ENCODE data around the gene EMP2. TPM values are rescaled to one million over a fixed set of nuclear protein-coding genes. Genes with fewer than 3 reads are reported as not detected.

Gene EMP2
- total RNA-seq, 2 experiments from 2014 or later, result not detected

GRCh38 chr16:10625595-10626357 lies 45.4 kb upstream of the EMP2 start:
- TF ChIP-seq CTCF (conservative IDR thresholded peaks at IDR 0.05; ENCODE audit: low read length) (no peak), EZH2phosphoT487 (IDR thresholded peaks at IDR 0.05; ENCODE audit: borderline replicate concordance, low read depth, low read length) (no peak)
- DNase-seq (ENCODE audit: low spot score), result no peak
- no peaks in the 10 kb centered on the region for H3K9me2 ChIP-seq (ENCODE audit: insufficient read depth, low read length)
- H4K20me1 ChIP-seq (ENCODE audit: insufficient read depth, low read length), result no peaks in the 10 kb centered on the region
- ChIA-PET CTCF (ENCODE audit: unreplicated experiment) (no interaction called here), POLR2A (interaction anchor here (0.6 kb wide), 1 partner anchor 646 kb away, joined by 3 read pairs; no protein-coding TSS in a partner anchor)
- H3K4me1 ChIP-seq (ENCODE audit: insufficient read depth, low read length, poor library complexity, severe bottlenecking), result no peaks in the 10 kb centered on the region
- intact Hi-C loops (cut with micrococcal nuclease; ENCODE audit: unreplicated experiment), result no loop called here
- H3K9me3 ChIP-seq (ENCODE audit: low read length), result no peaks in the 10 kb centered on the region
- H3K27ac ChIP-seq (ENCODE audit: low read depth, low read length, poor library complexity, severe bottlenecking), result no peak overlapping the region
- no peak overlapping the region for H2AFZ ChIP-seq (ENCODE audit: low read length)
- H3K4me3 ChIP-seq (ENCODE audit: low read depth, low read length, poor library complexity, severe bottlenecking), result no peak overlapping the region
- H3K36me3 ChIP-seq (ENCODE audit: insufficient read depth, low read length), result no peaks in the 10 kb centered on the region
- no peak overlapping the region for H3K4me2 ChIP-seq (ENCODE audit: low read length)
- no peaks in the 10 kb centered on the region for H3K79me2 ChIP-seq (ENCODE audit: insufficient read depth, low read depth, low read length)
- BruUV-seq (replicated peaks), result no TSS peak

GRCh38 chr16:10624527-10624926 lies 44.1 kb upstream of the EMP2 start:
- POLR2A ChIA-PET, result interaction anchor here (0.6 kb wide), 1 partner anchor 151 kb away, joined by 4 read pairs; no protein-coding TSS in a partner anchor
- Histone ChIP-seq H3K9me3 (ENCODE audit: low read length) (no peaks in the 10 kb centered on the region), H3K4me2 (ENCODE audit: low read length) (no peak overlapping the region), H3K36me3 (ENCODE audit: insufficient read depth, low read length) (no peaks in the 10 kb centered on the region), H3K4me3 (ENCODE audit: low read depth, low read length, poor library complexity, severe bottlenecking) (no peak overlapping the region), H3K27ac (ENCODE audit: low read depth, low read length, poor library complexity, severe bottlenecking) (no peak overlapping the region), H3K79me2 (ENCODE audit: insufficient read depth, low read depth, low read length) (no peaks in the 10 kb centered on the region), H3K9me2 (ENCODE audit: insufficient read depth, low read length) (no peaks in the 10 kb centered on the region), H3K4me1 (ENCODE audit: insufficient read depth, low read length, poor library complexity, severe bottlenecking) (no peaks in the 10 kb centered on the region), H4K20me1 (ENCODE audit: insufficient read depth, low read length) (no peaks in the 10 kb centered on the region), H2AFZ (ENCODE audit: low read length) (no peak overlapping the region)
- DNase-seq (ENCODE audit: low spot score), result no peak
- intact Hi-C loops (cut with micrococcal nuclease; ENCODE audit: unreplicated experiment), result no loop called here
- CTCF ChIA-PET (ENCODE audit: unreplicated experiment), result no interaction called here
- TF ChIP-seq EZH2phosphoT487 (IDR thresholded peaks at IDR 0.05; ENCODE audit: borderline replicate concordance, low read depth, low read length) (no peak), CTCF (conservative IDR thresholded peaks at IDR 0.05; ENCODE audit: low read length) (no peak)
- no TSS peak for BruUV-seq (replicated peaks)

GRCh38 chr16:10623059-10623458 lies 42.7 kb upstream of the EMP2 start:
- H2AFZ ChIP-seq (ENCODE audit: low read length), result no peak overlapping the region
- H3K79me2 ChIP-seq (ENCODE audit: insufficient read depth, low read depth, low read length), result no peaks in the 10 kb centered on the region
- H3K4me1 ChIP-seq (ENCODE audit: insufficient read depth, low read length, poor library complexity, severe bottlenecking), result no peaks in the 10 kb centered on the region
- no peaks in the 10 kb centered on the region for H3K36me3 ChIP-seq (ENCODE audit: insufficient read depth, low read length)
- no peak overlapping the region for H3K4me3 ChIP-seq (ENCODE audit: low read depth, low read length, poor library complexity, severe bottlenecking)
- no peaks in the 10 kb centered on the region for H3K9me3 ChIP-seq (ENCODE audit: low read length)
- CTCF ChIA-PET (ENCODE audit: unreplicated experiment), result no interaction called here
- H3K4me2 ChIP-seq (ENCODE audit: low read length), result no peak overlapping the region
- H3K27ac ChIP-seq (ENCODE audit: low read depth, low read length, poor library complexity, severe bottlenecking), result no peak overlapping the region
- DNase-seq (ENCODE audit: low spot score), result no peak
- POLR2A ChIA-PET, result no interaction called here
- H4K20me1 ChIP-seq (ENCODE audit: insufficient read depth, low read length), result no peaks in the 10 kb centered on the region
- intact Hi-C loops (cut with micrococcal nuclease; ENCODE audit: unreplicated experiment), result no loop called here
- no TSS peak for BruUV-seq (replicated peaks)
- TF ChIP-seq EZH2phosphoT487 (IDR thresholded peaks at IDR 0.05; ENCODE audit: borderline replicate concordance, low read depth, low read length) (no peak), CTCF (conservative IDR thresholded peaks at IDR 0.05; ENCODE audit: low read length) (no peak)
- no peaks in the 10 kb centered on the region for H3K9me2 ChIP-seq (ENCODE audit: insufficient read depth, low read length)

Data from OCI-LY7 (cell line).